ENCODE results near the gene CRYBG1. TPM values are rescaled to one million over a fixed set of nuclear protein-coding genes. Genes with fewer than 3 reads are reported as not detected.
A peak's percentile ranks its signal among the peaks of the same experiment; 100 is the strongest.

CRYBG1 gene
- total RNA-seq = 10 to 100 TPM; 34.9 to 36.8 TPM

- Mint-ChIP-seq H3K27ac (no peak within 1 kb of the TSS), H3K4me3 (peak within 1 kb of the TSS; percentile 62), H3K9me3 (ENCODE audit: insufficient read depth) (no peaks in the 10 kb centered on the region), H3K27me3 (ENCODE audit: low read depth) (peaks cover 49% of the 10 kb centered on the region), H3K4me1 (ENCODE audit: low read depth) (peaks cover 11% of the 10 kb centered on the region), H3K36me3 (ENCODE audit: low read depth) (no peaks in the 10 kb centered on the region)
- ATAC-seq = peak; percentile 88
- peak; percentile 70 for DNase-seq
- POLR2A ChIA-PET = no interaction called here
- CTCF ChIA-PET = interaction anchor here (0.8 to 2.2 kb wide), 17 partner anchors 9 to 619 kb away, joined by 3 to 23 read pairs (median 4); no protein-coding TSS in a partner anchor
Measured at GRCh38 chr6:106360410-106360988, at the start of gene CRYBG1. CRYBG1 (plus strand) TSS chr6:106360717; CDS start chr6:106360909, 192 bp downstream.

- H3K4me3 Mint-ChIP-seq = no peak overlapping the region
- no peaks in the 10 kb centered on the region for H3K27me3 Mint-ChIP-seq (ENCODE audit: low read depth)
- ChIA-PET CTCF (interaction anchor here (1.0 to 1.5 kb wide), 3 partner anchors 10 to 1633 kb away, joined by 3 to 8 read pairs (median 3); partner anchors contain the start of genes ATG5 and PRDM1), POLR2A (interaction anchor here (0.8 to 1.8 kb wide), 2 partner anchors 10 to 544 kb away, joined by 3 to 6 read pairs; partner anchors contain the start of gene ATG5)
- no peak overlapping the region for H3K27ac Mint-ChIP-seq
- peaks cover 35% of the 10 kb centered on the region for H3K36me3 Mint-ChIP-seq (ENCODE audit: low read depth)
- DNase-seq = no peak
- no peak for ATAC-seq
- H3K9me3 Mint-ChIP-seq (ENCODE audit: insufficient read depth) = no peaks in the 10 kb centered on the region
- H3K4me1 Mint-ChIP-seq (ENCODE audit: low read depth) = peaks cover 43% of the 10 kb centered on the region
Measured at GRCh38 chr6:106315765-106316374, 44.6 kb upstream of the CRYBG1 start.

GRCh38 chr6:106316375-106316766 lies 44.1 kb upstream of the CRYBG1 start:
- Mint-ChIP-seq H3K36me3 (ENCODE audit: low read depth) (peaks cover 30% of the 10 kb centered on the region), H3K27me3 (ENCODE audit: low read depth) (no peaks in the 10 kb centered on the region), H3K9me3 (ENCODE audit: insufficient read depth) (no peaks in the 10 kb centered on the region), H3K27ac (no peak overlapping the region), H3K4me1 (ENCODE audit: low read depth) (peaks cover 40% of the 10 kb centered on the region), H3K4me3 (no peak overlapping the region)
- ChIA-PET POLR2A (interaction anchor here (0.8 to 1.8 kb wide), 2 partner anchors 9 to 543 kb away, joined by 3 to 6 read pairs; partner anchors contain the start of gene ATG5), CTCF (interaction anchor here (1.2 to 1.3 kb wide), 2 partner anchors 230 to 663 kb away, joined by 3 read pairs; partner anchors contain the start of gene PRDM1)
- ATAC-seq (no peak), DNase-seq (no peak)

DNA sequence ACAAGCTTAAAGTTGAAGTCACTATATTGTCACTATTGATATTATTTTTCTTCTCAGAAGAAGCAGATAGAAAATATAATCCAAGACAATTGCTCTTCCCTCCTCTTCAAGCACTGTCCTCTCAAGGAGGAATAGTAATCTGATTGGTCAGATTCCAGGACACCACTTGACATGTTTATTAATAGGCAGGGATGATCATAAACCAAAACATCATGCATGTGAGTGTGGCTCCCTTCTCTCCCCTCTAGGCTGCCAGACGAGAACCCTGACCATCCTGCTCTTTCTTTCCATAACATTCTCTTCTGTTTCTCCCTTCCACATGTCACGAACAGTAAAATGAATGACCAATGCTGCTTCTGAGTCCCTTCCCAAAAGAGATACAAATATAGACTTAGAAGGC lies 42.5 kb upstream of the CRYBG1 start:
- CTCF ChIA-PET = interaction anchor here (2.8 kb wide), 1 partner anchor 21 kb away, joined by 10 read pairs; no protein-coding TSS in a partner anchor
- Mint-ChIP-seq H3K27me3 (ENCODE audit: low read depth) (no peaks in the 10 kb centered on the region), H3K36me3 (ENCODE audit: low read depth) (peaks cover 25% of the 10 kb centered on the region), H3K9me3 (ENCODE audit: insufficient read depth) (no peaks in the 10 kb centered on the region), H3K27ac (no peak overlapping the region), H3K4me3 (no peak overlapping the region), H3K4me1 (ENCODE audit: low read depth) (peaks cover 36% of the 10 kb centered on the region)
- POLR2A ChIA-PET = no interaction called here
- DNase-seq (no peak), ATAC-seq (no peak)

DNA sequence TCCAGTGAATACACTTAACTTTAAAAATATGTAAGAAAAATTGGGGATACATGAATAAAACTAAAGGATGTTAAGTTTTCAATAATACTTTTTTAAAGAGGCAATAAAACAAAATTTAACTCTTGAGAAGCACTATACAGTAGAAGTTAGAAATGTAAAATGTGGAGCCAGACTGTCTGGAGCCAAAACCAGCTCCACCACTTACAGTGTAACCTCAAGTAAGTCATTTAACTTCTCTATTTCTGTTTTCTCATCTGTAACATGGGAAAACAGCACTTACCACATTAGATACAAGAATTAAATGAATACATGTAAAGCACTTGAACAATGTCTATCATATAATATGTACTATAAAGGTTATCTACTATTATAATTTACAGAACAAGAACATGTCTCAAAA lies 41.7 kb upstream of the CRYBG1 start:
- no peak for ATAC-seq
- no peak overlapping the region for H3K27ac Mint-ChIP-seq
- no peaks in the 10 kb centered on the region for H3K9me3 Mint-ChIP-seq (ENCODE audit: insufficient read depth)

GRCh38 chr6:106321940-106322339 lies 38.6 kb upstream of the CRYBG1 start:
- Mint-ChIP-seq H3K27ac (no peak overlapping the region), H3K27me3 (ENCODE audit: low read depth) (no peaks in the 10 kb centered on the region), H3K4me3 (no peak overlapping the region), H3K36me3 (ENCODE audit: low read depth) (peaks cover 17% of the 10 kb centered on the region), H3K4me1 (ENCODE audit: low read depth) (peaks cover 43% of the 10 kb centered on the region), H3K9me3 (ENCODE audit: insufficient read depth) (no peaks in the 10 kb centered on the region)
- ChIA-PET POLR2A (interaction anchor here (0.7 kb wide), 1 partner anchor 156 kb away, joined by 3 read pairs; no protein-coding TSS in a partner anchor), CTCF (no interaction called here)
- DNase-seq = no peak
- ATAC-seq = no peak

More for the DNA sequence above, 41.7 kb upstream of the CRYBG1 start:
- Mint-ChIP-seq H3K27me3 (ENCODE audit: low read depth) (no peaks in the 10 kb centered on the region), H3K4me3 (no peak overlapping the region), H3K36me3 (ENCODE audit: low read depth) (peaks cover 24% of the 10 kb centered on the region), H3K4me1 (ENCODE audit: low read depth) (peaks cover 38% of the 10 kb centered on the region)
- DNase-seq = no peak
- POLR2A ChIA-PET = no interaction called here
- CTCF ChIA-PET = interaction anchor here (1.2 to 2.8 kb wide), 2 partner anchors 21 to 95 kb away, joined by 4 to 10 read pairs; no protein-coding TSS in a partner anchor

DNA sequence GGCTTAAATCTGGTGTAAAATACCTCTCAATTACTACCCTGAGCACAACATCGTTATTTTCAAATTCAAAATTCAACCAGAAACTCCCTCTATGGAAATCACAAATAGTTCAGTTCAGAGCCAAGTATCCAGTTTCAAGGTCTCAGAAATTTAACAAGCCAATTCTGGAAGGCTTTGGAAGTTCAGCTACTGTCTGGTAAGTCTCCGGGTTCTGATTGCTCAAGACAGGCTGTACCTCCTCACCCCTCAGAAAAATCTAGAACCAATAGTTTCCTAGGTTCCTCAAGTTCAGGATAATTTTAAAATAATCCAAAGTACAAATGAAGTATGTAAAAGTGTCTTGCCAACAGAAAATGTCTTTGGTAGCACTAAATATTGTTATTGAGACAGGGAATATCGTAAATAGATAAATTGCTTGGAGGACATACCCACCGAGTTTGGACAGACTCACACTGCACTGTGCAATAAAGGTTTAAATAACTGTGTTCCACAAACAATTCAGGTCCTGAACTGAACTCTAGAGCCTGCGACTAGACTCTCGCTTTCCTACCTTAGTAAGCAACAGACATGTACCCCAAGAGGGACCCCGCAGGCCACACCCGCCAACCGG lies 35.7 kb upstream of the CRYBG1 start:
- Mint-ChIP-seq H3K27ac (peak overlapping the region; percentile 99), H3K4me1 (ENCODE audit: low read depth) (peaks cover 35% of the 10 kb centered on the region), H3K9me3 (ENCODE audit: insufficient read depth) (no peaks in the 10 kb centered on the region), H3K27me3 (ENCODE audit: low read depth) (peaks cover 22% of the 10 kb centered on the region), H3K36me3 (ENCODE audit: low read depth) (peaks cover 17% of the 10 kb centered on the region), H3K4me3 (peak overlapping the region; percentile 100)
- DNase-seq (no peak), ATAC-seq (no peak)
- POLR2A ChIA-PET = interaction anchor here (0.6 to 1.4 kb wide), 7 partner anchors 9 to 922 kb away, joined by 3 to 6 read pairs (median 4); partner anchors contain the start of gene PREP
- CTCF ChIA-PET = interaction anchor here (1.2 to 1.7 kb wide), 3 partner anchors 9 to 15 kb away, joined by 5 to 12 read pairs (median 8); no protein-coding TSS in a partner anchor

- POLR2A ChIA-PET = interaction anchor here (0.6 to 1.4 kb wide), 8 partner anchors 10 to 923 kb away, joined by 3 to 6 read pairs (median 4); partner anchors contain the start of gene PREP
- H3K27me3 Mint-ChIP-seq (ENCODE audit: low read depth) = peaks cover 25% of the 10 kb centered on the region
- ATAC-seq (peak; percentile 94), DNase-seq (peak; percentile 100)
- CTCF ChIA-PET = interaction anchor here (0.7 to 1.7 kb wide), 8 partner anchors 9 to 784 kb away, joined by 3 to 12 read pairs (median 4); no protein-coding TSS in a partner anchor
- no peaks in the 10 kb centered on the region for H3K9me3 Mint-ChIP-seq (ENCODE audit: insufficient read depth)
- peak within 1 kb of the TSS; percentile 99 for H3K27ac Mint-ChIP-seq
- peak within 1 kb of the TSS; percentile 100 for H3K4me3 Mint-ChIP-seq
- peaks cover 17% of the 10 kb centered on the region for H3K36me3 Mint-ChIP-seq (ENCODE audit: low read depth)
- H3K4me1 Mint-ChIP-seq (ENCODE audit: low read depth) = peaks cover 35% of the 10 kb centered on the region
Measured at GRCh38 chr6:106325336-106326178, 35.0 kb upstream of the CRYBG1 start, which contains the start of gene ATG5. ATG5 (minus strand) TSS chr6:106325760; CDS start chr6:106316208, 9,552 bp downstream.

DNA sequence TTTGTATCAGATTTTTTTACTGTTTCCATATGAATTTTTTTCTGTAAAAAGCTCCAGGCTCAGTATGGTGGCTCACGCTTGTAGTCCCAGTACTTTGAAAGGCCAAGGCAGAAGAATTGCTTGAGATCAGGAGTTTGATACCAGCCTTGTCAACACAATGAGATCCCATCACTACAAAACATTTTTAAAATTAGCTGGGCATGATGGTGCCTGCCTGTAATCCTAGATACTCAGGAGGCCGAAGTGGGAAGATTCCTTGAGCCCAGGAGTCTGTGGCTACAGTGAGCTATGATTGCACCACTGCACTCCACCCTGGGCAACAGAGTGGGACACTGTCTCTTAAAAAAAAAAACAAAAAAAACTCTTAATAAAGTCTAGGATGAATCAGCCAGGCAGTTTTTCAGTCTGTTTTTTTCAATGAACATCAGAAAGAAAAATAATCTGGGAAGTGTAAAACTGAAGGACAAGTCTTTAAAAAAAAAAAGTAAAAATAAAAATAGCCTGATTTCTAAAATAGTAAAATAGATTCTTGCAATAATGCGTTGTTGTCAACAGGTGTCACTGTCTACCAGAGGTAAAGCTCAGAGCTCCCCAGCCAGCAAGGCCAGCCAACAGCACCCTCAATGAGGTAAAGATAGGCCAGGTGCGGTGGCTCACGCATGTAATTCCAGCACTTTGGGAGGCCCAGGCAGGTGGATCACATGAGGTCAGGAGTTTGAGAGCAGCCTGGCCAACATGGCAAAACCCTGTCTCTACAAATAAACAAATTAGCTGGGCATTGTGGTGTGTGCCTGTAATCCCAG lies 25.7 kb upstream of the CRYBG1 start:
- Mint-ChIP-seq H3K27ac (no peak overlapping the region), H3K4me1 (ENCODE audit: low read depth) (peaks cover 5% of the 10 kb centered on the region), H3K9me3 (ENCODE audit: insufficient read depth) (no peaks in the 10 kb centered on the region), H3K27me3 (ENCODE audit: low read depth) (peaks cover 28% of the 10 kb centered on the region), H3K4me3 (no peak overlapping the region), H3K36me3 (ENCODE audit: low read depth) (no peaks in the 10 kb centered on the region)
- DNase-seq = peak; percentile 63
- CTCF ChIA-PET = interaction anchor here (0.6 to 3.3 kb wide), 18 partner anchors 9 to 779 kb away, joined by 3 to 13 read pairs (median 4); partner anchors contain the start of genes ATG5 and CRYBG1
- POLR2A ChIA-PET = interaction anchor here (0.7 kb wide), 1 partner anchor 10 kb away, joined by 3 read pairs; no protein-coding TSS in a partner anchor
- ATAC-seq = peak; percentile 78

DNA sequence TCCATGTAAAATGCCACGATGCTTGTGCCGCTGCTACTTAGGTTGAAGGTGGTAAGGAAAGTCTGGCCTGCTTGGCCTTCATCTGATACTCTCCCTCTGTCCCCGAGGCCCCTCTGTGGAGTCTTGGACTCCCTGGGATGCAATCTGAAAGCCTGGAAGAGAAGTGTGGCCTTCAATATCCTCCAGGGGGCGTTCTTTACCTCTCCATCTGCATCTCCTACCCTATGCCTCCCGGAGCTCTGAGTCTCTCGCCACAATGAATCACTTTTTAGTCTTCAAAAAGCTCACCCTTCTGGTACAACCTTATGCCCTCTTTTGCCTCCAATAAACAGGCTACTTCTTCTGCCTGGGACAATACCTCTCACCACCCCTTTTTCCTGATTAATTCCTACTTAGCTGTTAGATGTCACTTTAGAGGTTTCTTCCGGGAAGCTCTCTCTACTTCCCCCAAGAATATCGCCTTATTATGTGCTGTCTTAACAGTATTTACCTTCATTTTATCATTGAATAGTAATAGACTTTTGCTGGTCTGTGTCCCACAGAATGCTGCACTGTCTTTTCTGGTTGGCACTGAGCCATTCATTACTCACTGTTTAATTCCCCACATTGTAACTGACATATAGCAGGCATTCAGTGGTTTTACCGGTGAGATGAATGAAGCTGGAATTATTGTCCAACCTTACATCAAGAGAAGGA lies 21.0 kb upstream of the CRYBG1 start:
- ATAC-seq = peak; percentile 92
- Mint-ChIP-seq H3K4me3 (peak overlapping the region; percentile 19), H3K27me3 (ENCODE audit: low read depth) (peaks cover 28% of the 10 kb centered on the region), H3K36me3 (ENCODE audit: low read depth) (no peaks in the 10 kb centered on the region), H3K4me1 (ENCODE audit: low read depth) (peaks cover 5% of the 10 kb centered on the region), H3K27ac (no peak overlapping the region), H3K9me3 (ENCODE audit: insufficient read depth) (no peaks in the 10 kb centered on the region)
- CTCF ChIA-PET = interaction anchor here (0.6 to 3.6 kb wide), 41 partner anchors 8 to 907 kb away, joined by 3 to 15 read pairs (median 4); partner anchors contain the start of genes ATG5 and CRYBG1
- POLR2A ChIA-PET = no interaction called here
- DNase-seq = peak; percentile 60
